ENCODE measurements around the gene PPP1R9B. TPM values are rescaled to one million over a fixed set of nuclear protein-coding genes. Genes with fewer than 3 reads are reported as not detected.

The PPP1R9B gene
- total and polyA plus RNA-seq, 2 of the 8 experiments (the other 6 are each of a cell fraction or from before 2014, with no cell fraction given): 5.2 to 13.1 TPM

- TF ChIP-seq USF2 (IDR thresholded peaks at IDR 0.05; ENCODE audit: low read length): no peak
- no peak for TF ChIP-seq GABPA (IDR thresholded peaks at IDR 0.05; ENCODE audit: borderline replicate concordance, insufficient read depth, low read length)
- no peak for TF ChIP-seq CBX5 (IDR thresholded peaks at IDR 0.05; ENCODE audit: low read depth, low read length)
- no peak for TF ChIP-seq YY1 (IDR thresholded peaks at IDR 0.05; ENCODE audit: low read depth, low read length)
- TF ChIP-seq SAP30 (IDR thresholded peaks at IDR 0.05; ENCODE audit: insufficient read depth, insufficient replicate concordance, low read length): no peak
- TF ChIP-seq NANOG (IDR thresholded peaks at IDR 0.05; ENCODE audit: insufficient read depth, low read depth, low read length, poor library complexity, severe bottlenecking): no peak
Measured at GRCh38 chr17:50143461-50144176, 6.9 kb downstream of the PPP1R9B start (continued).
